GM12874 (cell line): ENCODE results near the gene PLCH1.

ENCODE experiments used
- CTCF ChIP-seq: IDR thresholded peaks from 2 replicates; pipeline ENCODE4 v1.5.1; 2011; ENCODE audit warnings: low read depth, mild to moderate bottlenecking, control low read depth, low read length, moderate library complexity; ENCODE audit not compliant: insufficient read depth

PLCH1 gene

GRCh38 chr3:155449613-155450267, 295.1 kb downstream of the PLCH1 start:
- no peak for TF ChIP-seq CTCF

- TF ChIP-seq CTCF = no peak
Observed at GRCh38 chr3:155448531-155448930, 296.3 kb downstream of the PLCH1 start.

- no peak for TF ChIP-seq CTCF
Observed at GRCh38 chr3:155446366-155446765, 298.5 kb downstream of the PLCH1 start.

- TF ChIP-seq CTCF = no peak
Observed at GRCh38 chr3:155444771-155445170, 300.1 kb downstream of the PLCH1 start.

- no peak for TF ChIP-seq CTCF
Observed at GRCh38 chr3:155443815-155444214, 301.1 kb downstream of the PLCH1 start.

- no peak for TF ChIP-seq CTCF
Observed at GRCh38 chr3:155442072-155442471, 302.8 kb downstream of the PLCH1 start.

GRCh38 chr3:155441506-155441905, 303.4 kb downstream of the PLCH1 start:
- TF ChIP-seq CTCF = no peak

GRCh38 chr3:155441026-155441425, 303.8 kb downstream of the PLCH1 start:
- no peak for TF ChIP-seq CTCF
